ENCODE data around the gene WAS.
"Not testable (repeated sequence)": the region's sequence is repeated elsewhere in the genome, so short reads cannot be mapped to it uniquely, and the experiment has no call there.

WAS gene

GRCh38 chrX:48685416-48685815 lies 1.8 kb downstream of the WAS start:
- no peak for DNase-seq (ENCODE audit: low read depth)

- DNase-seq (ENCODE audit: low read depth): no peak
These were observed 5.0 kb downstream of the WAS start for GRCh38 chrX:48688531-48689150.

- no peak for DNase-seq (ENCODE audit: low read depth)
These were observed 5.8 kb downstream of the WAS start for GRCh38 chrX:48689208-48689920.

GRCh38 chrX:48691746-48692145 lies 8.1 kb downstream of the WAS start:
- DNase-seq (ENCODE audit: low read depth): not testable (repeated sequence)

- DNase-seq (ENCODE audit: low read depth): no peak
These were observed 11.4 kb downstream of the WAS start for GRCh38 chrX:48694776-48695533.

GRCh38 chrX:48695534-48695896 lies 11.9 kb downstream of the WAS start:
- no peak for DNase-seq (ENCODE audit: low read depth)

GRCh38 chrX:48695925-48696300 lies 12.3 kb downstream of the WAS start:
- DNase-seq (ENCODE audit: low read depth): no peak

GRCh38 chrX:48696301-48696908 lies 12.8 kb downstream of the WAS start, which contains the start of gene SUV39H1:
Gene SUV39H1 (plus strand): TSS chrX:48696734. CDS start chrX:48696785, 51 bp downstream.
- DNase-seq (ENCODE audit: low read depth): peak; percentile 67

- DNase-seq (ENCODE audit: low read depth): no peak
These were observed 13.5 kb downstream of the WAS start for GRCh38 chrX:48696909-48697727.

- no peak for DNase-seq (ENCODE audit: low read depth)
These were observed 14.7 kb downstream of the WAS start for GRCh38 chrX:48698306-48698705.

- no peak for DNase-seq (ENCODE audit: low read depth)
These were observed 16.6 kb downstream of the WAS start for GRCh38 chrX:48700246-48700645.

- no peak for DNase-seq (ENCODE audit: low read depth)
These were observed 17.5 kb downstream of the WAS start for GRCh38 chrX:48700951-48701653.

- no peak for DNase-seq (ENCODE audit: low read depth)
These were observed 18.4 kb downstream of the WAS start for GRCh38 chrX:48702032-48702431.

- no peak for DNase-seq (ENCODE audit: low read depth)
These were observed 19.1 kb downstream of the WAS start for GRCh38 chrX:48702716-48703115.

GRCh38 chrX:48703228-48703627 lies 19.6 kb downstream of the WAS start:
- no peak for DNase-seq (ENCODE audit: low read depth)

- DNase-seq (ENCODE audit: low read depth): no peak
These were observed 20.3 kb downstream of the WAS start for GRCh38 chrX:48703642-48704481.

- DNase-seq (ENCODE audit: low read depth): no peak
These were observed 22.3 kb downstream of the WAS start for GRCh38 chrX:48705871-48706270.

GRCh38 chrX:48709522-48710112 lies 26.0 kb downstream of the WAS start:
- no peak for DNase-seq (ENCODE audit: low read depth)

GRCh38 chrX:48711162-48711928 lies 27.7 kb downstream of the WAS start:
- no peak for DNase-seq (ENCODE audit: low read depth)
